IPS-18a (cell line): ENCODE measurements around the gene GPRIN1.

Experiments used
- H3K27ac ChIP-seq: one replicate; pipeline ENCODE4 v1.5.1; 2013; ENCODE audit warnings: low read length
- H3K27me3 ChIP-seq: one replicate; pipeline ENCODE4 v1.6.1; 2013; ENCODE audit warnings: mild to moderate bottlenecking, low read length; ENCODE audit not compliant: control insufficient read depth, insufficient read depth
- H3K36me3 ChIP-seq: one replicate; pipeline ENCODE4 v1.6.1; 2013; ENCODE audit warnings: low read depth, low read length; ENCODE audit not compliant: control insufficient read depth
- H3K4me1 ChIP-seq: one replicate; pipeline ENCODE4 v1.6.1; 2013; ENCODE audit warnings: low read depth, low read length; ENCODE audit not compliant: control insufficient read depth
- H3K4me3 ChIP-seq: one replicate; pipeline ENCODE4 v1.5.1; 2013; ENCODE audit warnings: low read length
- H3K9ac ChIP-seq: one replicate; pipeline ENCODE4 v1.6.1; 2013; ENCODE audit warnings: mild to moderate bottlenecking, low read length, moderate library complexity
- H3K9me3 ChIP-seq: one replicate; pipeline ENCODE4 v1.6.1; 2013; ENCODE audit warnings: low read depth, low read length; ENCODE audit not compliant: control insufficient read depth

GPRIN1 gene

DNA sequence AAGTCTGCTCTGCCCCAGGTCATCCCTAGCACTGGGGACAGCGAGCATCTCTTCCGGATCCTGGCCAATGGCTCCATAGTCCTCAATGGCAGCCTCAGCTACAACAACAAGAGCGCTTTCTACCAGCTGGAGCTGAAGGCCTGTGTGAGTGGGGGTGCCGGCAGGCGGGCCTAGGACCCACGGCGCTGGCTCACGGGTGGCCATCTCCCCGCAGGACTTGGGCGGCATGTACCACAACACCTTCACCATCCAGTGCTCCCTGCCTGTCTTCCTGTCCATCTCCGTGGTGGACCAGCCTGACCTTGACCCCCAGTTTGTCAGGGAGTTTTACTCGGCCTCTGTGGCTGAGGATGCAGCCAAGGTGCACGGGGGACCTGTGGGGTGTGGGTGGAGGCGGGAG, 34.9 kb downstream of the GPRIN1 start:
- peaks cover 10% of the 10 kb centered on the region for H3K27me3 ChIP-seq
- H3K9me3 ChIP-seq, result no peaks in the 10 kb centered on the region
- no peaks in the 10 kb centered on the region for H3K4me1 ChIP-seq
- H3K4me3 ChIP-seq, result no peak overlapping the region
- H3K36me3 ChIP-seq, result no peaks in the 10 kb centered on the region
- no peak overlapping the region for H3K27ac ChIP-seq
- no peak overlapping the region for H3K9ac ChIP-seq

DNA sequence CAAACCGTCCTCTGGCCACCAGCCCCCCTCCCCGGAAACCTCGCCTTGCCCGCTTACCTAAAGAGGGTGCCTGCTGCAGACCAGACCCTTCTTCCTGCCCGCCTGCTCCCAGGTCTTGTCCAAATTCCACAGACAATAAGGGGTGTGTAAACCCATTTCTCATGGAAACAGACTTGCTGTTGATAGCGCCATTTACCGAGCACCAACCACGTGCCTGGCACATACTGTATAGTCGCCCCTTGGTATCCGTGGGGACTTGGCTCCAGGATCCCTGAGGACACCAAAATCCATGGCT, 35.7 kb downstream of the GPRIN1 start:
- no peaks in the 10 kb centered on the region for H3K36me3 ChIP-seq
- H3K9ac ChIP-seq, result no peak overlapping the region
- H3K4me1 ChIP-seq, result no peaks in the 10 kb centered on the region
- H3K4me3 ChIP-seq, result no peak overlapping the region
- H3K27me3 ChIP-seq, result peaks cover 10% of the 10 kb centered on the region
- no peak overlapping the region for H3K27ac ChIP-seq
- no peaks in the 10 kb centered on the region for H3K9me3 ChIP-seq

DNA sequence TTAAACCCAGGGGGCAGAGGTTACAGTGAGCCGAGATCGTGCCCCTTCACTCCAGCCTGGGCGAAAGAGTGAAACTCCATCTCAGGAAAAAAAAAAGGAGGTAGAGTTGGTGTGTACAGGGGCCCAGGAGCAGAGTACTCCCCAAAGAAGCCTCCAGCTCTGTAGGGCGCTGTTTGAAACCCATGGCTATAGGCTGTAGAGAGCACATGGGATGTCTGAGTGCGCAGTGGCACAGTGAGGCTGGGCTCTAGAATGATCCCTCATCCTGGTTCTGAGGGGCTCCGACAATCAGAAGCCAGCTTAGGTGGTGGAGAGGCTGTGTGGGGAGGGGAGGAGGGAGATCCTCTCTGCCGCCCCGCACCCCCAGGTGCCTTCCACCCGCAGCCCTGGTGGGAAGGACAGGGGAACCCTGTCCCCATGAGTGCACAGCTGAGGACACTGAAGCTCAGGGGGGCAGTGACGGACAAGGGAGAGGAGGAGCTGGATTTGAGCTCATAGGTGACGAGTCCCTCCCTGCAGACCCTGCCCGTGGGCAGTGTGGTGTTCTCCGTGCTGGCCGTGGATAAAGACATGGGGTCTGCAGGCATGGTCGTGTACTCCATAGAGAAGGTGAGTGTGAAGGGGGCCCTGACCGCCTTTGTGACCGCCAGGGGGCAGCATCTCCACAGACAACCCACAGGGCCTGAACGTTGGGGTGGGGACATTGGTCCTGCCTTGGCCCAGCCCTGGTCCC, 36.2 kb downstream of the GPRIN1 start:
- Histone ChIP-seq H3K9me3 (no peaks in the 10 kb centered on the region), H3K27ac (no peak overlapping the region), H3K9ac (no peak overlapping the region), H3K36me3 (no peaks in the 10 kb centered on the region), H3K4me1 (no peaks in the 10 kb centered on the region), H3K27me3 (peaks cover 6% of the 10 kb centered on the region), H3K4me3 (no peak overlapping the region)

DNA sequence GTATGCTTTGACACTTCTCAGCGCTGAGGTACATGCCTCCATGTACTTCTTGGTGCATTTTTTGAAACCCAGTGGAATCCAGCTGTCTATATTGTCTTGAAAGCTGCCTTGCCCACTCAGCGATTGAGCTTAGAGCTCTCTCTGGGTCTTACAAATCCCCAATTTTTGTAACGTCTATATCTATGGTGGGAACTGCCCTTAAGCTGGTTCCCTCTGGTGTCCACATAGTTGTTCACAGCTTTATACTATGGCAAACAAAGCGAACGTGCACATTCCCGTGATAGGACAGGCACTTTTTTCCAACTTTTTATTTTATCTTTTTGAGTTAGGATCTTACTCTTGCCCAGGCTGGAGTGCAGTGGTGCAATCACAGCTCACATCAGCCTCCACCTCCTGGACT, 39.9 kb downstream of the GPRIN1 start:
- Histone ChIP-seq H3K4me3 (no peak overlapping the region), H3K9ac (no peak overlapping the region), H3K9me3 (no peaks in the 10 kb centered on the region), H3K4me1 (no peaks in the 10 kb centered on the region), H3K36me3 (no peaks in the 10 kb centered on the region), H3K27me3 (peaks cover 5% of the 10 kb centered on the region), H3K27ac (no peak overlapping the region)

DNA sequence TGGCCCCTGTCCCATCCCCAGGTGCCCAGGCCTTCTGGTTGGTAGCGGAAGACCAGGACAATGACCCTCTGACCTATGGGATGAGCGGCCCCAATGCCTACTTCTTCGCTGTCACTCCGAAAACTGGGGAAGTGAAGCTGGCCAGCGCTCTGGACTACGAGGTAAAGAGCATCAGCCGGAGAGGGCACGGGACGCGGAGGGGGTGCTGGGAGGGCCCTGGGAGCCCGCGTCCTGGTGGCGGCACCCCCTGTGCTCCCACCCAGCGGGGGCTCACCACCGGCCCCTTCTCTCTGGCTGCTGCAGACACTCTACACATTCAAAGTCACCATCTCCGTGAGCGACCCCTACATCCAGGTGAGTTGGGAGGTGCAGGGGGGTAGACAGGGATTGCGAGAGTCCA, 41.3 kb downstream of the GPRIN1 start:
- Histone ChIP-seq H3K9me3 (no peaks in the 10 kb centered on the region), H3K9ac (no peak overlapping the region), H3K27ac (no peak overlapping the region), H3K4me3 (no peak overlapping the region), H3K27me3 (peaks cover 2% of the 10 kb centered on the region), H3K36me3 (no peaks in the 10 kb centered on the region), H3K4me1 (no peaks in the 10 kb centered on the region)

DNA sequence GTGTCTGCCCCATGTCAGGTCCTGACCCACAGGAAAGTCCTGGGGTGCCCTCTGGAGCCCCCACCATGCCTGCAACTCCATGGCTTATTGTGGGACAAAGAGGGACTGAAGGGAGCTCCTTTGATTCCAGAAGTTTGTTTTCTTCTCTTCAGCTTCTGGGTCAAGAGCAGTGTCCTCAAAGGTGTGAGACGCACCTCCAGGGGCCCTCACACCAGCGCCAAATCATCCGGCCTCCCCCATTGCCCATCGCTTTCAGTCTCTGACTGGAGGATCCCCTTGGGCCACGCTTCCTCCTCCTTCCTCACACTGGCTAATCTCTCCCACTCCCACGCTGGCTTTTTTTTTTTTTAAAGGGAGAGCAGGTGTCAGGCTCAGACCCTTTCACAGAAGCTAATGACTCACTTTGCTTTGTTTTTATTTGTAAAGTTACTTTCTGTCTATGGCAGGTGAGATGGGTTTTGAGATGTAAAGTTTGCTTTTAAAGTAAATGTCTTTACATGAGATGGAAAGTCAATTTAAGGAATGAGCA, 44.1 kb downstream of the GPRIN1 start:
- no peaks in the 10 kb centered on the region for H3K27me3 ChIP-seq
- no peak overlapping the region for H3K4me3 ChIP-seq
- no peaks in the 10 kb centered on the region for H3K4me1 ChIP-seq
- H3K36me3 ChIP-seq, result no peaks in the 10 kb centered on the region
- no peak overlapping the region for H3K27ac ChIP-seq
- no peaks in the 10 kb centered on the region for H3K9me3 ChIP-seq
- no peak overlapping the region for H3K9ac ChIP-seq

DNA sequence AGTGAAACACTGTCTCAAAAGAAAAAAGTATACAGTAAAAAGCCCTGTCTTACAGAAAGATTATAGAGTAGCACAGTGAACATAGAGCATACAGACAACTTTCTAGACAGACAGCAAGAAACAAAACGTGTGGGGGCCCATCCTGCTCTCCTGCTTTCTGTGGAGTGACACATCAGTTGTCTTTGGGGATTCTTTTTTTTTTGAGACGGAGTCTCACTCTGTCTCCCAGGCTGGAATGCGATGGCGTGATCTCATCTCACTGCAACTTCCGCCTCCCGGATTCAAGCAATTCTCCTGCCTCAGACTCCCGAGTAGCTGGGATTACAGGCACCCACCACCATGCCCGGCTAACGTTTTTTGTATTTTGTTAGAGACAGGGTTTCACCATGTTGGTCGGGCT, 46.0 kb downstream of the GPRIN1 start:
- H3K4me3 ChIP-seq, result no peak overlapping the region

DNA sequence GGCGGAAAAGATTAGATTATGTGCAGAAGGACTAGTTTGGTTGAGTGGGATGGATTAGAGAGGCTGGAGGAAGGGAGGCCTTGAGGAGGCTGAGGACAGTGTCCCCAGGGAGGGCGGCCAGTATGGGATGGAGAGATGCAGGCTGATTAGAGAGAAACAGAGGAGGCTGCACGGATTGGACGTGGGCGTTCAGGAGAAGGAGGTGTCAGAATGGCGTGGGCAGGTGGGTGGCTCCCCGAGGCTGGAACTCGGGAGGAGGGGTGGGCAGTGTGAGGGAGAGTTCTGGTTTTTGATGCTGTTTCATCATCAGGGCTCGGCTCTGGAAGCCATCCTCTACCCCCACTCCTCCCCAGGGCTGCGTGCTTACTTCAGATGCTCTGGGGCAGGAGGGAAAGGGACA, 47.8 kb downstream of the GPRIN1 start:
- H3K4me3 ChIP-seq, result no peak overlapping the region
- no peaks in the 10 kb centered on the region for H3K9me3 ChIP-seq
- no peak overlapping the region for H3K9ac ChIP-seq
- no peaks in the 10 kb centered on the region for H3K27me3 ChIP-seq
- H3K27ac ChIP-seq, result no peak overlapping the region
- H3K36me3 ChIP-seq, result no peaks in the 10 kb centered on the region
- H3K4me1 ChIP-seq, result peaks cover 3% of the 10 kb centered on the region

More for the DNA sequence above, 46.0 kb downstream of the GPRIN1 start:
- H3K27ac ChIP-seq, result no peak overlapping the region
- no peaks in the 10 kb centered on the region for H3K9me3 ChIP-seq
- H3K36me3 ChIP-seq, result no peaks in the 10 kb centered on the region
- no peak overlapping the region for H3K9ac ChIP-seq
- no peaks in the 10 kb centered on the region for H3K27me3 ChIP-seq
- peaks cover 3% of the 10 kb centered on the region for H3K4me1 ChIP-seq

DNA sequence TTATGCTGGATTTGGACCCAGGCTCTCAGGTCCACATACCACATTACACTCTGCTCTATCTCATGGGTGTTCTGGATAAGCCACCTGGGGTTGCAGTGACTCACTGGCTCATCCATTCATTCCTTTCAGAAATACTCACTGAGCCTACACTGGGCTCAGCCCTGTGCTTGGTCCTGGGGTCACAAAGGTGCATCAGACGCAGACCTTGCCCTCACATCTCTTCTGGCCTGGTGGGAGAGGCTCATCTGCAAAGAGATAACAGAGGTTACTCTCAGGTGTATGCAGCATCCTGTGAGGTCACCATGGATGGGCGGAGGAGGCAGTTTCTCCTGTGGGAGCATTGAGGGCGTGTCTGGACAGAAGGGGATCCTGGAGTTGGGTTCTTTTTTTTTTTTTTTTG, 48.7 kb downstream of the GPRIN1 start:
- Histone ChIP-seq H3K27ac (no peak overlapping the region), H3K27me3 (no peaks in the 10 kb centered on the region), H3K9me3 (no peaks in the 10 kb centered on the region), H3K4me1 (peaks cover 3% of the 10 kb centered on the region), H3K9ac (no peak overlapping the region), H3K4me3 (no peak overlapping the region), H3K36me3 (no peaks in the 10 kb centered on the region)

DNA sequence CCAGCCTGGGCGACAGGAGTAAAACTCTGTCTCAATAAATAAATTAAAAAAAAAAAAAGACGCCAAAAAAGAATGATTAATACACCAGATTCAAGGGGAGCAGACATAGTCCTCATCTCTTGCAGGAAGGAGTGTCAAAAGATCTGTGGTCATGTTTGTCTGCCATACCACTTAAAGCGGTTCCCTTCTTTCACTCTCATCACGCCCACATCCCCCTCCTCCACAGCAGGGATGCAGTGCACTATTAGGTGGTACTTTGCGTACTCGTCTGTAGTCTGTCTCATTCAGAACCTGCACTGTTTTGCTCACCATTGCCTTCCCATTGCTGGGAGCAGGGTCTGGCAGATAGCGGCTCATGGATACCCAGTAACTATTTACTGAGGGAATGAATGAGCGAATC, 49.6 kb downstream of the GPRIN1 start:
- H3K36me3 ChIP-seq, result no peaks in the 10 kb centered on the region
- no peak overlapping the region for H3K4me3 ChIP-seq
- H3K27ac ChIP-seq, result no peak overlapping the region
- H3K9ac ChIP-seq, result no peak overlapping the region
- H3K27me3 ChIP-seq, result no peaks in the 10 kb centered on the region
- H3K9me3 ChIP-seq, result no peaks in the 10 kb centered on the region
- peaks cover 3% of the 10 kb centered on the region for H3K4me1 ChIP-seq

DNA sequence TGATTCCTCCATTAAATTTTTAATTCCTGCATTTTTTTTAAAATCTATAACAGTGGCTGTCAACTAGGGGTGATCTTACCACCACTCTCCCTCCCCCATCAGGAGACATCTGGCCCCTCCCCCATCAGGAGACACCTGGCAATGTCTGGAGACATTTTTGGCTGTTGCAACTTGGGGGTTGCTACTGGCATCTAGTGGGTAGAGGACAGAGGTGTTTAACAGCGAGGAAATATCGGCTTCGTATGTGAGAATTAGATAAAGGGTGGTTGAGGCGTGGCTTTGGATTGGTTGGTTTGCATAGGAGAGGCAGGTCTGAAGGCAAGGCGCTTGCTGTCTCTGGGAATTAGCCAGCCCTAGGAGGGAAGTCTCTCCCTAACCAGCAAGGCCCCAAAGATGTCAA, 50.3 kb downstream of the GPRIN1 start:
- Histone ChIP-seq H3K9ac (no peak overlapping the region), H3K9me3 (no peaks in the 10 kb centered on the region), H3K36me3 (no peaks in the 10 kb centered on the region), H3K4me1 (peaks cover 3% of the 10 kb centered on the region), H3K4me3 (no peak overlapping the region), H3K27me3 (no peaks in the 10 kb centered on the region), H3K27ac (no peak overlapping the region)

DNA sequence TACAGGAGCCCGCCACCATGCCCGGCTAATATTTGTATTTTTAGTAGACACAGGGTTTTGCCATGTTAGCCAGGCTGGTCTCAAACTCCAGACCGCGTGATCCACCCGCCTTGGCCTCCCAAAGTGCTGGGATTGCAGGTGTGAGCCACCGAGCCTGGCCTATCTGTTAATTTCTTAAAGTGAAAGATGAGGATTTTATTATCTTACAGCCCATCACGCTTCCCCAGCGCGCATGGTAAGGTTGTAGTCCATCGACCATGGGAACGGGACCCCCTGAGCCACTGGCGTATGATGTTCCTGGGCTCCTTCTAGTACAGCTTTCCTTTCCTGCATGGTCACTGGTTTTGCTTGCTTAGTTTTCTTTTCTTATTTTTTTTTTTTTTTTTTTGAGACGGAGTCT, 52.1 kb downstream of the GPRIN1 start:
- Histone ChIP-seq H3K4me3 (no peak overlapping the region), H3K27ac (no peak overlapping the region), H3K27me3 (no peaks in the 10 kb centered on the region), H3K36me3 (no peaks in the 10 kb centered on the region), H3K9ac (no peak overlapping the region), H3K4me1 (peaks cover 7% of the 10 kb centered on the region), H3K9me3 (no peaks in the 10 kb centered on the region)
